NCI-H146 treated with DMSO at 0.1 percent for 48 hours (cell line): ENCODE measurements around the gene FOXRED2.
"Not testable (repeated sequence)": the region's sequence is repeated elsewhere in the genome, so short reads cannot be mapped to it uniquely, and the experiment has no call there.

Experiments used
- DNase-seq: peaks from one replicate; lab custom pipeline; 2025; ENCODE audit not compliant: unreplicated experiment; lab: John Stamatoyannopoulos, UW

The FOXRED2 gene

DNA sequence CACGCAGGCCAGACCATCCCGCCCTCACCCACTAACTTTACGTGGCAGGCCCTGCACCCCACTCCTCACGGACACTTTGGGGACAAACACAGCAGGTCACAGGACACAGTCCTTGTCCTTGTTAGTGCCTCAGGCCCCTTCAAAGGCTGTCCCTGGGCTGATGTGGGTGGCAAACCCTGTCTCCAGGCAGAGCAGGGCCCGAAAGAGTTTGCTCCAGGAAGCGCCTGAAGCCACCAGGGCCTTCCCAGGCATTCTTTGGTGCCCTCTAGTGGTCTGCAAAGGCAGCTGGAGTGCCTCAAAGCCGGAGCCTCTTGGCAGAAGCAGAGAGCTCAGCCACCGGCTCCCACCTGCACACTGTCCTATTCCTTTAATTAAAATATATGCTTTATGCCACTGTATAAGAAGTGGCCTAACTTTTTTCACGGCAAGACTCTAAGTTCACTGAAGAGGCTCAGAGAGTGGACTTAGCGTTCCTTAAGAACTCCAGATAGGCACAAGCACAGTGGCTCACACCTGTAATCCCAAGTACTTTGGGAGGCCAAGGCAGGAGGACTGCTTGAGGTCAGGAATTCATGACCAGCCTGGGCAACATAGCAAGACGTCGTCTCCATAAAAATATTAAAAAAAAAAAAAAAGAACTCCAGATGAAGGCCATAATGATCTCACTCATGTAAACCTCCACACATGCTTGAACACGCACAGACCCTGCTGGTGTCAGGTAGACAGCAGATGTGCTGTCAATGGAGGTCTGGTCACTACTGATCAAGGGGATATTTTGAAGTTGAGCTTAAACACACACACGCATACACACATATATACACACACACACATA is 36.5 kb downstream of the FOXRED2 start:
- peak; percentile 15 for DNase-seq

DNA sequence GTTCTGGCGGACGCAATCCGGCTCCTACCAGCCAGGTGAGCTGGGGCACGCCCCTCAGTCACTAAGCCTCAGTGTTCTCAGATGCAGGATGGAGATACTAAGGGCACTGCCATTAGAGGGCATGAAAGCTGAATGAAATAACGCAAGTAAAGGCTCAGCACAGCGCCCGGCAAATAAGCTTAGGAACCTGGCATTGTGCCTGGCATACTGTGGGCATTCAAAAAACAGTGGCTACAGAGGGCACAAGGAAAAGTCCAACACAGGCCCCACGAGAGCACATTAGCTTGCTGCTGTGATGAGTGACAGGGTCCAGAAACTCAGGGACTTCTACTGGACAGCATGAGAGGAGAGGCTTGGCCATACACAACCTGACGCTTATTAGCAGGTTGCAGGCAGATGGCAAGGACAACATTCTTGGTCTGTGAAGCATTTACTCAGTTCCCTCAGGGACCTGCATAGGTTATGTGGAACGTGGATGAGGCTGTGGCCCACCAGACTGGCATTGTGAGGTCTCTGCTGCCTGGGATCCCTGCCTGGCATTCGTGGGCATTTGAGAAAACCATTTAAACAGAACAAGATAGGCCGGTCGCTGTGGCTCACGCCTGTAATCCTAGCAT is 37.6 kb downstream of the FOXRED2 start:
- no peak for DNase-seq

DNA sequence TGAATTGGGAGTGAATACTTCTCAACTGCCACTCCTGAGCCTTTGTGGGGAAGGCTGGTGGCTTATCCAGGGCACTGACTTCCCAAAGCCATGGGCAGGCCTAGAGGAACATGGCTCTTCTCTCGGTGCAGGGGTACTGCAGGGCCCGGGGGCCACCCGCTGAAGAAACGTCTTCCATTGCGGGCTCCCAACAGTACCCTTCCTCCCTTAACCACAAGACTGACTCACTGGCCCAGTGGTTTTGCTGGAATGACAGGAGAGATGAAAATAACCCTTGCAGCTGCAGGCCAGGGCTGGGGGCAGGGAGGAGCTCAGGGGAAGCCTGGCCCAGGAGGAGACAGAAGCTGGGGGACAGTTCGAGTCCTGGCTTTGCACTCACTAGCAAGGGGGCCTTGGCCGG is 38.9 kb downstream of the FOXRED2 start:
- no peak for DNase-seq

- DNase-seq = no peak
These were observed 39.6 kb downstream of the FOXRED2 start for GRCh38 chr22:36467042-36467810.

- no peak for DNase-seq
These were observed 40.6 kb downstream of the FOXRED2 start for GRCh38 chr22:36466258-36466657.

DNA sequence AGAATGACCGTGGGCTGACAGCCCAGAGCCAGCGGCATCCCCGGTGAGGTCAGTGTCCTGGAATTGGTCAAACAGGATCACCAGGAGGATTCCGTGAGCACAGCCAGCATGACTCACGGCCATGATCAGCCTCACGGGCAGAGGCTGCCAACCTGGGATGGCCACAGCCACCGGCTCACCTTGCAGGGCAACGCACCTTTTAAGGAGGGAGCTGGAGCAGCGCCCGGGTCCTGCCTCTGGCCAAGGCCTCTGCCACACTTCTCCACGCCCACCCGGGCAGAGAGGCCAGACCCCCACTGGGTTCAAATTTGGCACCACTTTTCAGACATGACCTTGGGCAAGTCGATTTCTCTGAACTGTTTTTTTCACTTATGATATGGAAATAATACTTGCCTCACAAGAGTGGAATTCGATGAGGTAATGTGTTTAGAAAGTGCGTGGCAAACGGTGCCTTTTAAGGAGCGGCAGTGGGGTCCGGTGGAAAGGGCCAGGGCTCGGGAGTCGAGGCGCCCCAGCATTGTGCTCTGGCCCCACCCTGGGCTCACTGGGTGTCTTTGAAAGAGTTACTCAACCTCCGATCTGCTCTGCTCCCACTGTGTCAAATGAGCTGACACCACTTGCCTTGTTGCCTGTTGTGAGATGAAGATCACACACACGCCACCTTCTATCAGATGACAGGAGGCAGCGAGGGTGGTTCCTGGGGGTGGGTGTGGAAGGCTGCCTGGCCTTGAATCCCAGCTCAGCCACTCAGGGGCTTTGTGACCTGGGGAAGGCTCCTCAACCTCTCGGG is 41.4 kb downstream of the FOXRED2 start:
- no peak for DNase-seq

DNA sequence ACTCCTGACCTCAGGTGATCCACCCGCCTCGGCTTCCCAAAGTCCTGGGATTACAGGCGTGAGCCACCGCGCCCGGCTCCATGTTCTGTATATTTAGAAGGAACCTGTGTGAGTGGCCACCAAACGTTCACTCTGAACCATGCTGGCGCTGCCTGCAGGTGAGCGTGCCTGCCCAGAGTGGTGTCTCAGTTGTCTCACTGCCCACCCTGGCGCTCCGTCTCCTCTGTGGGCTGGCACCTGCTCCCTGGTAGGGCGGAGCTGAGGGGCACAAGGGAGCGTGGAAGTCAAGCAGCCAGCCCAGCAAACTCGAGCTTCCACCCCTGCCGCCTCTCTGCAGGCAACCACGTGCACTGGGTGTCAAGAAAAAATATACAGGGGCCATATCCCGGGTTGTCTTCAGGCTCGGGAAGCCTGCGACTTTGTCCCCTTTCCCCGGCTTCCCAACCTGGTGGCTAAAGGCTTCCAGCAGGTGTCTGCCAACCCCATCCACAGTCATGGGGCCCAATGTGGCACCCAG is 42.1 kb downstream of the FOXRED2 start:
- no peak for DNase-seq

- no peak for DNase-seq
These were observed 43.1 kb downstream of the FOXRED2 start for GRCh38 chr22:36463783-36464184.

DNA sequence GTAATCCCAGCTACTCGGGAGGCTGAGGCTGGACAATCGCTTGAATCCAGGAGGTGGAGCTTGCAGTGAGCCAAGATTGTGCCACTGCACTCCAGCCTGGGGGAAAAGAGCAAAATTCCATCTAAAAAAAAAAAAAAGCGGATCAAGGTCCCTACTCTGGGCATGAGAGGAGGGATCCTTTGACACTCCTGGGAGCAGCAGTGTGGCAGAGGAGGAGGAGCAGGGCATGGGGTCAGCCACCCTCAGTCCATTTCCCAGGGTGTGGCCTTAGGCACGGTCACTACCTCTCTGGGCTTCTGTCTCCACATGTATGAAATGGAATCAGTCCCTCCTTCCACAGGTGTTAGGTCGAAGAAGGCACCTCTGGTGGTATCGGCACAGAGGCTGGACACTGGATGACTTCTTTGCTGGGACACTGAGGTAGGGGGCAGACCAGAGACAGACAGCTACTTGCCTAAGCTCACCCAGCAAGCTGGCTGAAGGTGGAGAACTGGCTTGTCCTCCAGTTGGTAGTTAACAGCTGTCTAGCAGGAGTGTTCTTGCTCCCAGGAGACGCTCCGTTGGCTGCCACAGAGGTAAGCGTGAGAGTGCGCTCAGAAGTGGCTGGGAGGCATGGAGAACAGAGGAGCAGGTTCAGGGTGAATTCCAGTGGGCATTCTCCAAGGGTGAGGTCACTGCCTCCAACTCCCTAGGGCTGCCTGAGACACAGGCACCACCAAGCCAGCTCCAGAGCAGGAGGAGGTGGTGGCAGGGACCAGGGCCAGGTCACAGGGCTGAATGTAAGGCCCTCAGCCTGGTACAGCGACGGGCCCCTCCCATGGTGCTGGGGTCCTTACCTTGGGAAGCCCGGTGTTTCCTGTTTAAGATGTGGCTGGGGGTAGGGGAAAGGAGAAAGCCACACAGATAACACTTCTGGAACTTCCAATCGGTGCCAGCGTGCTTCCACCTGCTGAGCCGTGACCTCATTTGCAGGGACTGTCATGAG is 44.9 kb downstream of the FOXRED2 start:
- no peak for DNase-seq

- DNase-seq = no peak
These were observed 46.6 kb downstream of the FOXRED2 start for GRCh38 chr22:36460202-36460601.

DNA sequence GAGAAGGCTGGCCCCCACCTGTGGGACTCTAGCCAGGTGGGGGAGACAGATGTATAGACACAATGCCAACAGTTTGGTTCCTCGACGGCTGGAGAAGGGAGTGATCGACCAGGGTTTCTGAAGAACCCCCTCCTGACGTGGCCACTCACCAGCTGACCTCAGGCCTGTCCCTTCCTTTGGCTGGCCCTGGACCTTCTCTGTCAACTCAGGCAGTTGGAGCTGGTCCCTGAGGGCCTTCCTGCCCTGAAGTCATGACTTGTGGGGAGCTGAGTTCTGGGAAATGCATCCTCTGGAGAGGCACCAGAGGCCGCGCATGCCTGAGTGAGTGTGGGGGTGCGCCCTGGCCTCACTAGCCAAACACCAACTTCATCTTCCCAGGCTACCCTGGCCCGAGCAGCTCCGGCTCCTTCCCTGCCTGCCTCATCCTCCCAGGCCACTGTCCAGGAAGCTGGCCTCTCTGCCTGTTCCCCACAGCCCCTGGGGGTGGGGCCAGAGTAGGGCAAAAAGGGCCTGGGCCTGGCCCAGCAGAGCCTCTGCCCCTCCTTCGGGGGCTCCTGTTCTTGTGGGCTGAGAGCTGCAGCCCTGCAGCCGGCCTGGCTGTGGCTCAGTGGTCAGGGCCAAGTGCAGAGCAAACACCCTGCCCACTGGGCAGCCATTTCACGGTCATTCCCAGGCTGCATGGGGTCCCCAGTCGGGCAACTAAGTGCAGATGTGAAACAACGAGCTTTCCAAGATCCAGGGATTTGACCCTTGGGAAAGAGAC is 49.0 kb downstream of the FOXRED2 start:
- no peak for DNase-seq

DNA sequence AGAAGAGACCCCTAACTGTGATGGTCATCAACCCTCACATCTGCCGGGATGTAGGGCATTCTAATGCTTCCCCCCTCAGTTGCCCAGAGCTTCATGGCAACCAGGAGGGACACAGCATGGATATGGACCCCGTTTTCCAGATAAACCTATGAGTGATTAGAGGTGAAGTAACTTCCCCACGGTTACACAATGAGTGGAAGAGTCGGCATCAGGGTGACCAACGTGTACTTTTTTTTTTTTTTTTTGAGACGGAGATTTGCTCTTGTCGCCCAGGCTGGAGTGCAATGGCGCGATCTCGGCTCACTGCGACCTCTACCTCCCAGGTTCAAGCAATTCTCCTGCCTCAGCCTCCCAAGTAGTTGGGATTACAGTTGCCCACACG is 50.4 kb downstream of the FOXRED2 start:
- DNase-seq = no peak

GRCh38 chr22:36455571-36456463 is 51.0 kb downstream of the FOXRED2 start:
- no peak for DNase-seq

GRCh38 chr22:36454916-36455570 is 51.8 kb downstream of the FOXRED2 start:
- peak; percentile 82 for DNase-seq

- no peak for DNase-seq
These were observed 52.9 kb downstream of the FOXRED2 start for GRCh38 chr22:36453855-36454378.

- not testable (repeated sequence) for DNase-seq
These were observed 53.7 kb downstream of the FOXRED2 start for GRCh38 chr22:36452978-36453607.
